ENCODE measurements around the gene OR2A42. TPM values are rescaled to one million over a fixed set of nuclear protein-coding genes. Genes with fewer than 3 reads are reported as not detected.
A peak's percentile ranks its signal among the peaks of the same experiment; 100 is the strongest.
"Not testable (repeated sequence)": the region's sequence is repeated elsewhere in the genome, so short reads cannot be mapped to it uniquely, and the experiment has no call there.

The OR2A42 gene
- polyA plus RNA-seq, 1 experiment = not detected

DNA sequence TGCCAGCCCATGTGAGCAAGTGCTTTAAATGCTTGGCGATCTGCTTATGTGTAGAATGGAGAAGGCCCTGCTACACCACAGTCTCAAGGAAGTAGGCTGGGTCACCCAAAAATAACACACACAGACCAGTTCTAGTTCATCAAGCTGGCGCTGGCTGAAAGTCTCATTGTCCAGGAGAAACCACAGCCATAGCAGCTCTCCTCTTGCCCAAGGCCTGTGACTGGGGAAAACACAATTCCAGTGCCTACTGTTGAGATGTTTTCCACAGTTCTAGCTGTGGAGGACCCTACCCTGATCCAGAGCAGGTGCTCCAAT is 60.3 kb downstream of the OR2A42 start:
- POLR2A ChIA-PET; CTCF ChIA-PET; H3K36me3 ChIP-seq (ENCODE audit: control insufficient read depth, insufficient read depth, low read length); DNase-seq (ENCODE audit: low read depth); H3K4me3 ChIP-seq (ENCODE audit: low read depth, low read length); H3K27me3 ChIP-seq (ENCODE audit: control insufficient read depth, insufficient read depth, low read length): not testable (repeated sequence)

DNA sequence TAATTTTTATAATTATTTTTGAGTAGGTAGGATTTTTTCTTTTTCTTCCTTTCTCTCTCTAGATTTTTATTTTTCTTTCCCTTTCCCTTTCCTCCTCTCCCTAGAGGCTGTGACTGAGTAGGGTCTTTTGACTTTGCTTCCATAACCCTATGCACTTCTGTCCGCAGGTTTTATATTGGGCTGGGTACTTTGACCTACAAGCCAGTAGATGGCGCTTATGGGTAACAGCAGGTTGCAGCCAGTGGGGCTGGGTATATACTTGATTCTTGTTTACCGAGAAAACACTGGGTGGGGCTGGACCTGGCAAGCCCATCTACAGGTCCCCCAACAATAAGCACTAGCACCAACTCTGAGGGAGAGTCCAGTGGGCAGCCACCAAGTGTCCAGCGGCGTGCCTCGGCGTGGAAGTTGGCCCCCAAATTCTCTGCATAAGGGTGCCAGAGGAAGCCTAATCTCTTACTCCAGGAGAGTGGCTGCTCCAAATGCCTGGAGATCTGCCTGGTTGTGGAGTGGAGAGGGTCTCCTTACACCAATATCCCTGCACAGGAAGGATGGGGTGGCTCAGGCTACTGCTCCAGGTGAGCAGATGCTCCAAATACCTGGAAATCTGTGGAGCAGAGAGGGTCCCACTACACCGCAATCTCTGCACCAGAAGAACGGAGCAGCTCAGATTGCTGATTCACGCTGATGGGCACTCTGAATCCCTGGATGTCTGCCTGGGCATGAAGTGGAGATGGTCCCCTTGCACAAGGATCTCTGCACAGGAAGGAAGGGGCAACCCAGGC is 60.8 kb downstream of the OR2A42 start:
- DNase-seq (ENCODE audit: low read depth); POLR2A ChIA-PET; H3K27me3 ChIP-seq (ENCODE audit: control insufficient read depth, insufficient read depth, low read length); H3K4me3 ChIP-seq (ENCODE audit: low read depth, low read length); H3K36me3 ChIP-seq (ENCODE audit: control insufficient read depth, insufficient read depth, low read length): not testable (repeated sequence)
- CTCF ChIA-PET = interaction anchor here (0.9 to 1.3 kb wide), 2 partner anchors 34 to 213 kb away, joined by 3 to 10 read pairs; no protein-coding TSS in a partner anchor
- peak; percentile 29; the same call in 1 of the 2 replicates for TF ChIP-seq CTCF (IDR thresholded peaks at IDR 0.05; ENCODE audit: insufficient read depth, low read depth, low read length)

Other genes with a start within 250 kb of the OR2A42 start
- gene OR6B1, start 239.3 kb downstream of the OR2A42 start, polyA plus RNA-seq (2011; rRNA removed) = not detected in 2 replicates
- not detected in 2 replicates for gene OR2A5, start 190.7 kb downstream of the OR2A42 start, polyA plus RNA-seq (2011; rRNA removed)
- gene OR2A25, start 169.8 kb downstream of the OR2A42 start, polyA plus RNA-seq (2011; rRNA removed) = not detected in 2 replicates
- gene OR2A12, start 153.3 kb downstream of the OR2A42 start, polyA plus RNA-seq (2011; rRNA removed) = not detected in 2 replicates
- not detected in 2 replicates for gene OR2A2, start 130.0 kb downstream of the OR2A42 start, polyA plus RNA-seq (2011; rRNA removed)
- not detected in 2 replicates for gene OR2A14, start 116.4 kb downstream of the OR2A42 start, polyA plus RNA-seq (2011; rRNA removed)
- 0.91 and 0.98 TPM in 2 replicates for gene CTAGE4, start 56.1 kb downstream of the OR2A42 start, polyA plus RNA-seq (2011; rRNA removed)
- 0.37 and 0.91 TPM in 2 replicates for gene ARHGEF35, start 43.8 kb downstream of the OR2A42 start, polyA plus RNA-seq (2011; rRNA removed)
- gene OR2A7, start 25.2 kb upstream of the OR2A42 start, polyA plus RNA-seq (2011; rRNA removed) = 0.53 and 0.86 TPM in 2 replicates
- gene CTAGE8, start 29.7 kb upstream of the OR2A42 start, polyA plus RNA-seq (2011; rRNA removed) = 0.21 and 0.54 TPM in 2 replicates
- 0.13 TPM in 1 of 2 replicates, not detected in the other for gene OR2A1, start 72.8 kb upstream of the OR2A42 start, polyA plus RNA-seq (2011; rRNA removed)
- 7.4 and 8.9 TPM in 2 replicates for gene ARHGEF5, start 115.8 kb upstream of the OR2A42 start, polyA plus RNA-seq (2011; rRNA removed)
- gene NOBOX, start 164.1 kb upstream of the OR2A42 start, polyA plus RNA-seq (2011; rRNA removed) = not detected in 2 replicates